NCI-H510A treated with DMSO at 0.1 percent for 48 hours (cell line): ENCODE measurements around the gene FIBIN.
A peak's percentile ranks its signal among the peaks of the same experiment; 100 is the strongest.
"Not testable (repeated sequence)": the region's sequence is repeated elsewhere in the genome, so short reads cannot be mapped to it uniquely, and the experiment has no call there.

Source experiments
- DNase-seq: peaks from one replicate; lab custom pipeline; 2025; lab: John Stamatoyannopoulos, UW

The FIBIN gene

GRCh38 chr11:26977209-26977608 is 16.7 kb upstream of the FIBIN start:
- not testable (repeated sequence) for DNase-seq

DNA sequence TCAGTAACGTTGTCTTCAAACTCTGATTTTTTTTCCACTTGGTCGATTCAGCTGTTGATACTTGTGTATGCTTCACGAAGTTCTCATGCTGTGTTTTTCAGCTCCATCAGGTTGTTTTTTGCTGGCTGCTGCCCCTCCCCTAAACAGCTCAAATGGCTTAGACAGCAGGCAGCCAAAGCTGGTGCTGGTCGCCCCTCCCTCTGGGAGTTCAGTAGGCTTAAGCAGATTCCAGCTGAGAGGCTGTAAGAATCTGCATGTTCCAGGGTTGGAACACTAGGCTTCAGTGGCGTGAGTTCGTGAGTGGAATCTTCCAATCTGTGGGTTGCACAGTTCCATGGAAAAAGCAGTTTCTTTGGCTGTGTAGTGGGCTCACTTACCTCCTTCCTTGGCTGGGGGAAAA is 10.3 kb upstream of the FIBIN start:
- no peak for DNase-seq

- no peak for DNase-seq
Observed at GRCh38 chr11:26985470-26985869, 8.4 kb upstream of the FIBIN start.

GRCh38 chr11:26985943-26986342 is 8.0 kb upstream of the FIBIN start:
- no peak for DNase-seq

- no peak for DNase-seq
Observed at GRCh38 chr11:26987272-26987671, 6.6 kb upstream of the FIBIN start.

DNA sequence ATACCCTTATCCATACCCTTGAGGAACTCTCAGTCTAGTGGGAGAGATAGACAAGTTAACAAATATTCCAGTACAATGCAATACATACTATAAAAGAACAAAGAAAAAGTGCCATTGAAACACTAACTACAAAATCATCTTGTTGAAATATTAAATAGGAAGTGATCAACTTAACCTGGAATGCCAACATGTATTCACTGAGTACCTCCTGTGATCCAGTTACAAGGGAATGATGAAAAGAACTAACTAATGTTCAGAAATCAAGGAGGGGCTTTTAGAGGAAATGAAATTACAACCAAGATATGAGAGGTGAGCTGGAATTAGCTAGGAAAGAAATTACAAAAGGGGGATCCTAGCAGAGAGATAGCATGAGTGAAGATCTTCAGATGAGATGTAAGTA is 6.2 kb upstream of the FIBIN start:
- DNase-seq, result no peak

- no peak for DNase-seq
Observed at GRCh38 chr11:26992031-26992541, 1.8 kb upstream of the FIBIN start.

GRCh38 chr11:26994631-26995095 is 751 bp downstream of the FIBIN start:
- no peak for DNase-seq

- DNase-seq, result no peak
Observed at GRCh38 chr11:26995701-26996460, 2.0 kb downstream of the FIBIN start.

- DNase-seq, result no peak
Observed at GRCh38 chr11:26997378-26997777, 3.5 kb downstream of the FIBIN start.

DNA sequence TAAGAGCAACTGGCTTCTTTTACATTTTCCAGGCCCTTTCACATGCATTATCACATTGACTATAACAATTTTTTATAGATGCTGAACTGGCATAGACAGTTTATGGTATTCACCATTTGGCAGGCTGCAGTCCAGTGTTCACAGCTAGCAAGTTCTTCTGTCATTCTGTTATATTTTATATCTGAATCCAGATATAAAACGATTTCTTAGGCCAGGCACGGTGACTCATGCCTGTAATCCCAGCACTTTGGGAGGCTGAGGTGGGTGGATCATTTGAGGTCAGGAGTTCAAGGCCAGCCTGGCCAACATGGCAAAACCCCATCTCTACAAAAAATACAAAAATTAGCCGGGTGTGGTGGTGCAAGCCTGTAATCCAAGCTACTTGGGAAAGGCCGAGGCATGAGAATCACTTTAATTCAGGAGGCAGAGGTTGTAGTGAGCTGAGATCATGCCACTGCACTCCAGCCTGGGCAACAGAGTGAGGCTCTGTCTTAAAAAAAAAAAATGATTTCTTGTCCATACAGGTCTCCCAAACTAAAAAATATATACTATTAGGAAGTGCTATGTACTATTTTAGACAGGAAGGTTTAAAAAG is 7.3 kb downstream of the FIBIN start:
- not testable (repeated sequence) for DNase-seq

DNA sequence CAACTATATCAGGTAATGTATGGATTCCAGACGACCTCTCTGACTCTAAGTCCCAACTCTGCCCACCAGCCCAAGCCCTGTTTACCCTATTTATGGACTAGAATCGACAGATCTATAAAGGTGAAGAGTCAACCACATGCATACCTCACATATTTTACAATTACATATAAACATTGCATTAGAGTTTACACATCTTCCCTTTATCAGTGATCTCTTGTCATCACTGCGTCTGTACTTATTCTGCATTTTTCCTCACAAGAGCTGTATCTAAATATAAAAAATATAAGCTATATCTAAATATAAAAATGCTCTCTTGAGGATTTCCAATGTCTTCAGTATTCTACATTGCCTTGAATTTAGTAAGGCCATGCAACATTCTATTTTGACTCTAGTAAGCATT is 8.5 kb downstream of the FIBIN start:
- no peak for DNase-seq

DNA sequence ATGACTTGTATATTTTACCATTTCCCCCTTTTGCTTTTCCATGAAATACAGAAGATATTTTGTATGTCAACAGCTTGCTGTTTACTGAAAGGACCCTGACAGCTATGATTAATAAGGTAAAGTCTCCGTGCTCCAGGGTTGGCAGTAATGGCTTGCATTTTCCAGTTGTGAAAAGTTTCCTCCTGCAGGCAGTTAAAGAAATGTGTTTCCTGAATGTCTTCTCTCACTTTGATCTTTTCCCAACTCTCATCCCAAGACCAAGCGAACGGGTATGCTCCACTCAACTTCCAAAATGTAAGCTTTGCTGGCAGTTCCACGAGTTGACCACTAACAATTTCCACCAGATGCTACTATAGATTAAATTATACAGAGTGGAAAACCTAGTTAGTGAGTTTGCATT is 8.9 kb downstream of the FIBIN start:
- DNase-seq, result no peak

DNA sequence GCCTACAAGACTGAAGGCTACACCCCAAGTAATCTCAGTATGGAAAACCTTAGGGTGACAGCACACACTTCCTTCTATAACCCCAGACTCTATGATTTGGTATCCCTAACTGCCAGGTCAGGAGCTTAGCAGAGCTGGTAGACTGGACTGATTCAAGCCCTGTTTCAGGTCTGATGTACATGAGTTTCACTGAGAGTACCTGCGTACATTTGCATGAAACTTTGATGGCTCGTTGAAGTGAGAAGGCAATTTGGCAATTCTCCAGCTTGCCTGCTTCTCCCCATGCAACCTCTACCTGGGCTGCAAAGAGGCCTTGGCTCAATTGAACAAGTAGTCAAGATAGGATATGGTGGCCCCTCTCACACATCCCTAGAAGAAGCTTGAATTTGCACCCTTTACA is 10.2 kb downstream of the FIBIN start:
- peak; percentile 4 for DNase-seq

DNA sequence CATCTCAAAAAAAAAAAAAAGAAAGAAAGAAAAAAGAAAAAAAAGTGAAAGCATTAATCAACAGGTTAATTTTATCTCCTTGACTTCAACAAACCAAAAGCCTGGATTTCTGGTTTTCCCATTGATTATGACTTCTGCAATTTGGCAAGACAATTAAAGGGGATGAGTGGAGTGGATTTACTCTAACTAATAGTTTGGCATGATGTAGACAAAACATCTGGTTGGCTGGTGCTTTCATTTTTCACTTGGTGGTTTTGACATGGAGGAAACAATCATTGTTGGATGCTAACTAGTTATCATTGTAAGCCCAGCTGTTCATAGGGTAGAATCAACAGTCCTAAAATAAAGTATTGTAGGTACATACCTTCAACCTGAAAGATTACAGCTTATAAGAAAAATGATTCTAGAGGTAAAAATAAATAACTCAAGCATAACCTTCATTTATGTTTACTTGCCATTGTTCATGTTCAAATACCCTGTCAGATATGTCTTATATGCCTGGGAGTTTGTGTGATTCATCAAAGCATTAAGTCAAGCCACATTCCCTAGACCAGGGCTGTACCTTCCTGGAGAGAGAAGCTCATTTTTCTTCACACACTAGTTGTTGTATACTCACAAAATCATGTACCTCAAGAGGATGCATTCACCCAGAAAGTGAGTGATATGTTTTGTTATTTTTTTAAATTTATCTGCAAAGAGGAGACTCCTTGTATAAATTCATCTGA is 15.1 kb downstream of the FIBIN start:
- DNase-seq, result no peak

DNA sequence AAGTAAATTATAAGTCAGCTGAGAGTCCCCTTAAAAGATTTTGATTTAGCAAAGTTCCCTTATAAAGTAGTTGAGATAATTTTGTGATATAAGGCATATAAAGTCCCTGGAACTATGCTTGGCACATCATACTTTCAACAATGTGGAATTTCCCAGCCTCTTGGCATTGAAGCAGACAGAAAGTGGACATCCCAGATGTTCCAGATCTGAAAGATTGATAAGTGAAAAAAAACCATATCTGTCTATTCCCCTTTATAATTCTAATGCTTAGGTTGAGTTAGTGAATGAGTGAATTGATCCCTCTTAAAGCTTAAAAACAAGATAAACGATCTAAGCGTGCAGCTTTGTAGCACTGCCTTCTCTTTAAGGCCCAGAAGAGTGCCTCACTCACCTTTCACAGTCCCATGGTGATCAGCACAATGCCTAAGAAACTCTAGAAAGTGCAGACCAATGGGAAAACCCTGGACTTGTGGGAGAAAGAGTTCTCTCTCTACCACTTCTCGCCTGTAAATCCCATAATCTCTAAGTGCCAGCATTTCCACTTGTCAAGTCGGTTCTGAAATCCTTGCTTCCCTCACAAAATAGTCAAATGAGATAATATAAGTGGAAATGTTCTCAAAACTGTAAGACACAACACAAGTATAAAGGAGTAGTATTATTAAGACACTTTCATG is 17.8 kb downstream of the FIBIN start:
- DNase-seq, result no peak

GRCh38 chr11:27012234-27012921 is 18.5 kb downstream of the FIBIN start:
- DNase-seq, result no peak

DNA sequence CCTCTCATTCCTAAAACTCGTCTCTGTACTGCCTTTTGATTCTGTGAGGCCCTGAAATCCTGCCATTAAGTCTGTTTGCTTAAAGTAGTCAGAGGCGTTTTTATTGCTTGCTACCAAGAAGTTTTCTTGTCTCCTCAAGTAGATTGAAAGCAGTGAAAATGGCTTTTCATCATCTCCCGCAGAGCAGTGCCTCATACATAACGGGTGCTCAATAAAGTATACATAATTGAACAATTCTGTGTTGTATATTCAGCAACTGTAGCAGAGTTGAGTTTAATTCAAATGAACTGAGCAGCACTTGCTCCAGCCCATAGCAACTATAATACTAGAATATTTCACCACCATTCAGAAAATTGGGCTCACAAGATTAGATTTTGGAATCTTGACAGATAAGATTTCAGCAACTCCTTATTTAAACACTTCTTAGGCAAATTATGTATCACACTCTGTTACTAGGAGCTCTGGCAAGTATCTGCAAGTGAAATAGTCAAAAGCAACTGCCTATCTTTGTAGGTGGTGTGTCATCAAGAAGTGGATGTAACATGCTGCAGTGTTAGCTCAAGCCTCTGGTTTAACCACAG is 20.0 kb downstream of the FIBIN start:
- no peak for DNase-seq

- no peak for DNase-seq
Observed at GRCh38 chr11:27018902-27019529, 25.1 kb downstream of the FIBIN start.

DNA sequence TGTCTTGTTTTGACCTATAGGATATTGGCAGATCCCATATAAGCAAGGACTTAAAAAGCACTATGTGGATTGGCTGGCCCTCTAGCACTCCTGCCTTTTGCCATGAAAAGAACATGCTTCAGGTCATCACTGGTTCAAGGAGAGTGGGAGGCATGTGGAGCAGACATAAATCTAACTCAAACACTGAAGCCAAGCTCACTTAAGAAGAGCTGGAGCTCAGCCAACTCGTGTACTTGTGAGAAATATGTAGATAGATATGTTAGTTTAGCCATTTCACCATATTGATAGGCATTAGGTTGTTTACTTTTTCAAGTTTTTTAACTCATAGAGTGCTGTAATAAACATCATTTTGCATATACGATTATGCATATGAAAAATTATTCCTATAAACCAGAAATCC is 26.8 kb downstream of the FIBIN start:
- peak; percentile 31 for DNase-seq
